HepG2 (cell line): ENCODE data around the gene KRTCAP2. TPM values are rescaled to one million over a fixed set of nuclear protein-coding genes. Genes with fewer than 3 reads are reported as not detected.

ENCODE experiments used
- KAT8 ChIP-seq: IDR thresholded peaks from 2 replicates; pipeline ENCODE4 v1.6.1; 2016; ENCODE audit warnings: missing genetic modification reagents, missing compliant biosample characterization
- LCORL ChIP-seq, 2 experiments: fragments of 450-650 bp in 1 of 2; sonication (generic) in 1 of 2; formaldehyde crosslinking in 1 of 2; IDR thresholded peaks; 2 replicates each; pipeline versions ENCODE4 v1.5.0 to v1.6.1; 2017 to 2020; ENCODE audit warnings: antibody characterized with exemption in 1 of 2, missing genetic modification reagents in 1 of 2
- MIXL1 ChIP-seq: IDR thresholded peaks from 2 replicates; pipeline ENCODE4 v1.6.1; 2016
- SAFB2 ChIP-seq: sonication (generic); formaldehyde crosslinking; IDR thresholded peaks from 2 replicates; pipeline ENCODE4 v1.5.1; 2020; ENCODE audit warnings: missing genetic modification reagents, low read depth, mild to moderate bottlenecking, borderline replicate concordance
- SMC3 ChIP-seq: IDR thresholded peaks from 2 replicates; pipeline ENCODE4 v1.6.1; 2011; ENCODE audit warnings: low read length, improper control_type of control experiment
- TEAD3 ChIP-seq: optimal IDR thresholded peaks from 2 replicates; pipeline ENCODE3; 2016; ENCODE audit warnings: borderline replicate concordance
- TMF1 ChIP-seq: sonication (generic); formaldehyde crosslinking; IDR thresholded peaks from 2 replicates; pipeline ENCODE4 v1.8.1; 2022; ENCODE audit warnings: low read depth, missing genetic modification reagents
- ZNF263 ChIP-seq: sonication (generic); formaldehyde crosslinking; IDR thresholded peaks from 2 replicates; pipeline ENCODE4 v1.4.0; 2020; ENCODE audit warnings: missing genetic modification reagents
- ZNF614 ChIP-seq: IDR thresholded peaks from 2 replicates; pipeline ENCODE4 v1.6.1; 2018; ENCODE audit warnings: missing biosample characterization, missing genetic modification reagents, inconsistent platforms, borderline replicate concordance
- polyA plus RNA-seq, 8 experiments: library from polyadenylated mRNA; depleted of rRNA in 3 of 8; stranded (reverse) in 7 of 8; unstranded in 1 of 8; fragments of >200 nt; fragmentation: Illumina TruSeq in 4 of 8; extraction: Trizol in 4 of 8; gene quantifications; 2 replicates each; pipeline versions ENCODE4 v1.2.1 to v1.2.3, GENCODE V29; 2011 to 2016; ENCODE audit warnings: low read depth in 4 of 8, missing spikeins in 1 of 8, mixed read lengths in 1 of 8; ENCODE audit not compliant: insufficient read depth in 1 of 8
- total RNA-seq, 5 experiments: library from RNA; depleted of rRNA; stranded (reverse); fragments of >200 nt; fragmentation: Illumina TruSeq; extraction: Trizol; gene quantifications; 2 replicates each; pipeline ENCODE4 v1.2.3, GENCODE V29; 2016; ENCODE audit warnings: low read depth in 1 of 5
- TF ChIP-seq, protein P1 (sequence below): IDR thresholded peaks from 2 replicates; pipeline ENCODE4 v1.6.1; 2012; ENCODE audit warnings: low read depth, low read length, improper control_type of control experiment
- TF ChIP-seq, protein P2 (sequence below): sonication (generic); formaldehyde crosslinking; IDR thresholded peaks from 2 replicates; pipeline ENCODE4 v1.5.1; 2020; ENCODE audit warnings: mild to moderate bottlenecking, missing genetic modification reagents, borderline replicate concordance
- TF ChIP-seq, protein P3 (sequence below): IDR thresholded peaks from 2 replicates; pipeline ENCODE4 v1.4.0; 2020; ENCODE audit warnings: mild to moderate bottlenecking, missing genetic modification reagents
- TF ChIP-seq, protein P4 (sequence below): sonication (generic); formaldehyde crosslinking; IDR thresholded peaks from 2 replicates; pipeline ENCODE4 v1.5.1; 2020; ENCODE audit warnings: mild to moderate bottlenecking, moderate library complexity, missing genetic modification reagents

Gene KRTCAP2
- total and polyA plus RNA-seq, 2 of the 13 experiments (the other 11 are each of a cell fraction or from before 2014, with no cell fraction given), result 77.3 to 79.4 TPM

DNA sequence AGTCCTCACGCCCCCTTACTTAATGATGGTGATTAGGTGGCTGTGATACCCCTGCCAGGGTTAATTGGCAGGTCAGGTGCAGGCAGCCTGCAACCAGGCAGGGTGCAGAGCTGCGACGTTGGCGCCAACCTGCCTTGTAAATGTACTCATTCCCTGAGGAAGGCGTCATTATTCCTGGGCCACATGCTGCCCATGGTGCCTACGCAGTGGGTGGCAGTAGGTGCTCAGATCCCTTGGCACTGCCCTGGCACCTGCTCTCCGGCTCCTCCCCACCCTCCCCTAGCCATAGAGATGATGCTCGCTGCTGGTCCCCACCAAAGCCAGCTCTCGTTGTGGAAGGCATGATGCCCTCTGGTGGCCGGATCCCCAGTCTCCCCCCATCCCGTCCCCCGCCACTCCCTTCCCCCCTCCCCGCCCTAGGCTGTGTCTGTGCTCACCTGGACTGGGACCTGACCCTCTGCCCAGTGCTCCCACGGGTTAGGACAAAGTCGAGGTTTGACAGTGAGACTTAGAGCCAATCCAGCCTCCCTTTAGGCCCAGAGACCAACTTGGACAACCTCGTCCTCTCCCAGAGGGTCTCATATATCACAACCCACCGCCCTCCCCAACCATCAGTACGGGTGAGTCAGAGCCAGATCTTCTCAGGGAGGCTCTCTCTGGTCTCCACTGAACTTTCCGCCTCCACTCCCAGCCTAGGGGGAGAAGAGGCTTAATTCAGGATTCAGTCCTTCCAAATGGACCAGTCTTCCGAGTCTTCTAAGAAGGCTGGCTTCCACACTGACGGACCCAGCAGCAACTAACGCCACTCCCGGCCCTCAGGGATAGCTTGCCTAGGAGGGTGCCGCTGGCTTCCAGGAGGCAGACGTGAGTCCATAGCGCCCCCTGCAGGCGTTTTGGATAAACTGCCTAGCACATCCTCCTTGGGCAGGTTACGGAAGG is 5.7 kb downstream of the KRTCAP2 start (continued):
- TF ChIP-seq LCORL (IDR thresholded peaks at IDR 0.05), result no peak
- TF ChIP-seq LCORL (CRISPR knock-in tag; IDR thresholded peaks at IDR 0.05), result peak; percentile 70; the same call in 1 of the 2 replicates
- TF ChIP-seq, protein P1, sequence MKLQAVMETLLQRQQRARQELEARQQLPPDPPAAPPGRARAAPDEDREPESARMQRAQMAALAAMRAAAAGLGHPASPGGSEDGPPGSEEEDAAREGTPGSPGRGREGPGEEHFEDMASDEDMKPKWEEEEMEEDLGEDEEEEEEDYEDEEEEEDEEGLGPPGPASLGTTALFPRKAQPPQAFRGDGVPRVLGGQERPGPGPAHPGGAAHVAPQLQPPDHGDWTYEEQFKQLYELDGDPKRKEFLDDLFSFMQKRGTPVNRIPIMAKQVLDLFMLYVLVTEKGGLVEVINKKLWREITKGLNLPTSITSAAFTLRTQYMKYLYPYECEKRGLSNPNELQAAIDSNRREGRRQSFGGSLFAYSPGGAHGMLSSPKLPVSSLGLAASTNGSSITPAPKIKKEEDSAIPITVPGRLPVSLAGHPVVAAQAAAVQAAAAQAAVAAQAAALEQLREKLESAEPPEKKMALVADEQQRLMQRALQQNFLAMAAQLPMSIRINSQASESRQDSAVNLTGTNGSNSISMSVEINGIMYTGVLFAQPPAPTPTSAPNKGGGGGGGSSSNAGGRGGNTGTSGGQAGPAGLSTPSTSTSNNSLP, result 0 out of 2 replicates have a peak, but pooled peaks have one; percentile 14
- peak; percentile 19 for TF ChIP-seq TEAD3
- peak; percentile 17; the same call in 1 of the 2 replicates for TF ChIP-seq ZNF614 (CRISPR knock-in tag)
- TF ChIP-seq, protein P2, sequence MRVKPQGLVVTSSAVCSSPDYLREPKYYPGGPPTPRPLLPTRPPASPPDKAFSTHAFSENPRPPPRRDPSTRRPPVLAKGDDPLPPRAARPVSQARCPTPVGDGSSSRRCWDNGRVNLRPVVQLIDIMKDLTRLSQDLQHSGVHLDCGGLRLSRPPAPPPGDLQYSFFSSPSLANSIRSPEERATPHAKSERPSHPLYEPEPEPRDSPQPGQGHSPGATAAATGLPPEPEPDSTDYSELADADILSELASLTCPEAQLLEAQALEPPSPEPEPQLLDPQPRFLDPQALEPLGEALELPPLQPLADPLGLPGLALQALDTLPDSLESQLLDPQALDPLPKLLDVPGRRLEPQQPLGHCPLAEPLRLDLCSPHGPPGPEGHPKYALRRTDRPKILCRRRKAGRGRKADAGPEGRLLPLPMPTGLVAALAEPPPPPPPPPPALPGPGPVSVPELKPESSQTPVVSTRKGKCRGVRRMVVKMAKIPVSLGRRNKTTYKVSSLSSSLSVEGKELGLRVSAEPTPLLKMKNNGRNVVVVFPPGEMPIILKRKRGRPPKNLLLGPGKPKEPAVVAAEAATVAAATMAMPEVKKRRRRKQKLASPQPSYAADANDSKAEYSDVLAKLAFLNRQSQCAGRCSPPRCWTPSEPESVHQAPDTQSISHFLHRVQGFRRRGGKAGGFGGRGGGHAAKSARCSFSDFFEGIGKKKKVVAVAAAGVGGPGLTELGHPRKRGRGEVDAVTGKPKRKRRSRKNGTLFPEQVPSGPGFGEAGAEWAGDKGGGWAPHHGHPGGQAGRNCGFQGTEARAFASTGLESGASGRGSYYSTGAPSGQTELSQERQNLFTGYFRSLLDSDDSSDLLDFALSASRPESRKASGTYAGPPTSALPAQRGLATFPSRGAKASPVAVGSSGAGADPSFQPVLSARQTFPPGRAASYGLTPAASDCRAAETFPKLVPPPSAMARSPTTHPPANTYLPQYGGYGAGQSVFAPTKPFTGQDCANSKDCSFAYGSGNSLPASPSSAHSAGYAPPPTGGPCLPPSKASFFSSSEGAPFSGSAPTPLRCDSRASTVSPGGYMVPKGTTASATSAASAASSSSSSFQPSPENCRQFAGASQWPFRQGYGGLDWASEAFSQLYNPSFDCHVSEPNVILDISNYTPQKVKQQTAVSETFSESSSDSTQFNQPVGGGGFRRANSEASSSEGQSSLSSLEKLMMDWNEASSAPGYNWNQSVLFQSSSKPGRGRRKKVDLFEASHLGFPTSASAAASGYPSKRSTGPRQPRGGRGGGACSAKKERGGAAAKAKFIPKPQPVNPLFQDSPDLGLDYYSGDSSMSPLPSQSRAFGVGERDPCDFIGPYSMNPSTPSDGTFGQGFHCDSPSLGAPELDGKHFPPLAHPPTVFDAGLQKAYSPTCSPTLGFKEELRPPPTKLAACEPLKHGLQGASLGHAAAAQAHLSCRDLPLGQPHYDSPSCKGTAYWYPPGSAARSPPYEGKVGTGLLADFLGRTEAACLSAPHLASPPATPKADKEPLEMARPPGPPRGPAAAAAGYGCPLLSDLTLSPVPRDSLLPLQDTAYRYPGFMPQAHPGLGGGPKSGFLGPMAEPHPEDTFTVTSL, result no peak
- 0 out of 2 replicates have a peak, but pooled peaks have one; percentile 19 for TF ChIP-seq ZNF263 (CRISPR knock-in tag)
- TF ChIP-seq, protein P3, sequence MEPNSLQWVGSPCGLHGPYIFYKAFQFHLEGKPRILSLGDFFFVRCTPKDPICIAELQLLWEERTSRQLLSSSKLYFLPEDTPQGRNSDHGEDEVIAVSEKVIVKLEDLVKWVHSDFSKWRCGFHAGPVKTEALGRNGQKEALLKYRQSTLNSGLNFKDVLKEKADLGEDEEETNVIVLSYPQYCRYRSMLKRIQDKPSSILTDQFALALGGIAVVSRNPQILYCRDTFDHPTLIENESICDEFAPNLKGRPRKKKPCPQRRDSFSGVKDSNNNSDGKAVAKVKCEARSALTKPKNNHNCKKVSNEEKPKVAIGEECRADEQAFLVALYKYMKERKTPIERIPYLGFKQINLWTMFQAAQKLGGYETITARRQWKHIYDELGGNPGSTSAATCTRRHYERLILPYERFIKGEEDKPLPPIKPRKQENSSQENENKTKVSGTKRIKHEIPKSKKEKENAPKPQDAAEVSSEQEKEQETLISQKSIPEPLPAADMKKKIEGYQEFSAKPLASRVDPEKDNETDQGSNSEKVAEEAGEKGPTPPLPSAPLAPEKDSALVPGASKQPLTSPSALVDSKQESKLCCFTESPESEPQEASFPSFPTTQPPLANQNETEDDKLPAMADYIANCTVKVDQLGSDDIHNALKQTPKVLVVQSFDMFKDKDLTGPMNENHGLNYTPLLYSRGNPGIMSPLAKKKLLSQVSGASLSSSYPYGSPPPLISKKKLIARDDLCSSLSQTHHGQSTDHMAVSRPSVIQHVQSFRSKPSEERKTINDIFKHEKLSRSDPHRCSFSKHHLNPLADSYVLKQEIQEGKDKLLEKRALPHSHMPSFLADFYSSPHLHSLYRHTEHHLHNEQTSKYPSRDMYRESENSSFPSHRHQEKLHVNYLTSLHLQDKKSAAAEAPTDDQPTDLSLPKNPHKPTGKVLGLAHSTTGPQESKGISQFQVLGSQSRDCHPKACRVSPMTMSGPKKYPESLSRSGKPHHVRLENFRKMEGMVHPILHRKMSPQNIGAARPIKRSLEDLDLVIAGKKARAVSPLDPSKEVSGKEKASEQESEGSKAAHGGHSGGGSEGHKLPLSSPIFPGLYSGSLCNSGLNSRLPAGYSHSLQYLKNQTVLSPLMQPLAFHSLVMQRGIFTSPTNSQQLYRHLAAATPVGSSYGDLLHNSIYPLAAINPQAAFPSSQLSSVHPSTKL (CRISPR knock-in tag), result peak; percentile 40; the same call in 1 of the 2 replicates
- no peak; the same call in 1 of the 2 replicates for TF ChIP-seq SAFB2
- TF ChIP-seq, protein P4, sequence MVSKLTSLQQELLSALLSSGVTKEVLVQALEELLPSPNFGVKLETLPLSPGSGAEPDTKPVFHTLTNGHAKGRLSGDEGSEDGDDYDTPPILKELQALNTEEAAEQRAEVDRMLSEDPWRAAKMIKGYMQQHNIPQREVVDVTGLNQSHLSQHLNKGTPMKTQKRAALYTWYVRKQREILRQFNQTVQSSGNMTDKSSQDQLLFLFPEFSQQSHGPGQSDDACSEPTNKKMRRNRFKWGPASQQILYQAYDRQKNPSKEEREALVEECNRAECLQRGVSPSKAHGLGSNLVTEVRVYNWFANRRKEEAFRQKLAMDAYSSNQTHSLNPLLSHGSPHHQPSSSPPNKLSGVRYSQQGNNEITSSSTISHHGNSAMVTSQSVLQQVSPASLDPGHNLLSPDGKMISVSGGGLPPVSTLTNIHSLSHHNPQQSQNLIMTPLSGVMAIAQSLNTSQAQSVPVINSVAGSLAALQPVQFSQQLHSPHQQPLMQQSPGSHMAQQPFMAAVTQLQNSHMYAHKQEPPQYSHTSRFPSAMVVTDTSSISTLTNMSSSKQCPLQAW, result peak; percentile 84
- TF ChIP-seq MIXL1 (CRISPR knock-in tag), result 0 out of 2 replicates have a peak, but pooled peaks have one; percentile 56
- TF ChIP-seq SMC3, result peak; percentile 81
- no peak for TF ChIP-seq TMF1 (CRISPR knock-in tag)
- peak; percentile 40; the same call in 1 of the 2 replicates for TF ChIP-seq KAT8 (CRISPR knock-in tag)
